ENCODE results near the gene LRRC71.

DNA sequence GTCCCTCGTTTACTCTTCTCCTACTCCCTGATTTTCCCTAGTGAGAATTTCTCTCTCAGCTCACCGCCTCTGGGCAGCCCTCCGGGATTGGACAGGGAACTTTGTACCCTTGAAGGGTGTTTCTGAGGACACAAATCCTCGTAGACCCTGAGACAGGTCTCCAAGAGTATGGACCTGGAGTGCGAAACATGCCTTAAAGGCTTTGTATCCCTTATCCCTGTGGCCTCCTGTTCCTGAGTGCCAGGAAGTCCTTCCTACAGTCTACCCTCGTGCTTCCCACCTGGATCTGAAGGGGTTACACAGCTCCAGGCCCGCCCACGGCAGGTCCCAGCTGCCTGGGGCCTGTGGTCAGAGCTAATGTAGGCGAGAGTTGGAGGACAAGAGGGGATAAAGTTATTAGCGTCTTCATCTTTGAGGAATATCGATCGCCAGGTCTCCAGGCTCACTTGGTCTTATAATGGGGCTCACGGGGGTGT is 34.5 kb upstream of the LRRC71 start:
- no peak for TF ChIP-seq EP300 (IDR thresholded peaks at IDR 0.05)
- no peak for TF ChIP-seq POLR2A (IDR thresholded peaks at IDR 0.05)
- TF ChIP-seq CTCF (IDR thresholded peaks at IDR 0.05) = no peak
